Activated CD8-positive, alpha-beta memory T cell treated with anti-CD3 and anti-CD28 coated beads for 48 hours (primary cell): ENCODE results near the gene TUBB1.
"Not testable (repeated sequence)": the region's sequence is repeated elsewhere in the genome, so short reads cannot be mapped to it uniquely, and the experiment has no call there.

Experiments
- DNase-seq, 3 experiments: peaks; one replicate each; pipeline ENCODE4 v3.0.0-alpha.2; 2020; ENCODE audit warnings: low read depth in 2 of 3, low spot score in 2 of 3

Gene TUBB1

DNA sequence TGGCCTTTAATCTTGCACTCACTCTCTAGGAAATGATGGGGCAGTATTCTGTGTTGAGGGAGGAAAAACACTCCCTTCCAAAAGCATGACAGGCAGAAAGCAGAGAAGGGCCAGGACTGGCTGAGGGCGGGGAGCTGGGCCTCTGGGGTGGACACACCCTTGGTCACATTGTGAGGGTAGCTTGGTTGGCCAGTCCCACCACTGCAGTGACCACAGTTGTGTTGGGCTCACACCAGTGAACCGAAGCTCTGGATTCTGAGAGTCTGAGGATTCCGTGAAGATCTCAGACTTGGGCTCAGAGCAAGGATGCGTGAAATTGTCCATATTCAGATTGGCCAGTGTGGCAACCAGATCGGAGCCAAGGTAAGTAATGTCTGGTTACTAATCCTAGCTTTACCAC is at the start of gene TUBB1:
TUBB1 (plus strand) TSS at position 213 of the 400 bp plus-strand sequence; CDS start at position 307, 94 bp downstream.
- no peak for DNase-seq

- DNase-seq = no peak
Observed at GRCh38 chr20:58969439-58969838, 49.8 kb upstream of the TUBB1 start.

GRCh38 chr20:58970146-58970545 is 49.1 kb upstream of the TUBB1 start:
- no peak for DNase-seq

DNA sequence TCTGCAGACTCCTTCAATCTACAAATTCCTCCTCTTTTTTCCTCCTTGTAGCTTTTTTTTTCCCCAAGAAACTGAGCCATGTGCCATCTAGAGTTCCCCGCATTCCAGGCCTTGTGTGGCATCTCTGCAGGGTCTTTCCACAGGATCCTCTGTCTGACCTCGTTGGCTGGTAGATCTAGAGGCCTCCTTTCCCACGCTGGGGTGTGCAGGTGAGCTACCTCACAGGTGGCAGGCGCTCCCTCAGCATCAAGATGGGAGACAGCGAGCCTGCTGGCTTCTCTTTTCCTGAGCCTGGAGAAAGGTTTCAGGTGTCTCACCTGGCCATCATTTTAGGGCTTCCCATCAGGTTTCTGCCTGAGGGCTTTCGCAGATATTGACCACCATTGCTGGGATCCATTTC is 47.8 kb upstream of the TUBB1 start:
- no peak for DNase-seq

DNA sequence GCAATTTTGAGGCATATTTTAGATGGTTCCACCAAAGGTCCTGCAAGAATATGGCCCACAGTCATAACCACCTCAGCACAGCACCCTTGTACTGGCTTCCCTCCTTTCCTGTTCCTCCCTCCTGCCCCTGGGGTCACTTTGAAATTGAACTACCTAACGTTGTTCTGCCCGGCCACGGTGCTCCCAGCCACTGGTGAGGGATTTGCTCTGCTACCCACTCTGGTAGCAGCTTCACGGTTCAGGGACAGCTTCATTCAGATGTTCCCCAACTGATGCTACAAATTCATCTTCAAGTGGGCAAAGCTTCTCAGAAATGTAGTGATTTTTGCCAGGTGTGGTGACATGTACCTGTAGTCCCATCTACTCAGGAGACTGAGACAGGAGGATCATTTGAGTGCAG is 46.0 kb upstream of the TUBB1 start:
- no peak for DNase-seq

DNA sequence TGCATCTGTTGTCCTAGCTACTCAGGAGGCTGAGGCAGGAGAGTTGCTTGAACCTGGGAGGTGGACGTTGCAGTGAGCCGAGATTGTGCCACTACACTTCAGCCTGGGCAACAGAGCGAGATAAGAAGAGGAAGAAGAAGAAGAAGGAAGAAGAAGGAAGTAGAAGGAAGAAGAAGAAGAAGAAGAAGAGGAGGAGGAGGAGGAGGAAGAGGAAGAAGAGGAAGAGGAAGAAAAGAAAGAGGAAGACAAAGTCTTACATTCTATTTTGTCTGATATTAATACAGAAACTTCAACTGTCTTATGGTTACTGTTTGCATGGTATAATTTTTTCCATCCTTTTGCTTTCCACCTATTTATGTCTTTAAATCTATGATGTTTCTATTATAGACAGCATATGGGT is 45.4 kb upstream of the TUBB1 start:
- DNase-seq = no peak

- DNase-seq = no peak
Observed at GRCh38 chr20:58975353-58975752, 43.9 kb upstream of the TUBB1 start.

- no peak for DNase-seq
Observed at GRCh38 chr20:58976061-58976730, 43.0 kb upstream of the TUBB1 start.

- no peak for DNase-seq
Observed at GRCh38 chr20:58978351-58979190, 40.7 kb upstream of the TUBB1 start.

DNA sequence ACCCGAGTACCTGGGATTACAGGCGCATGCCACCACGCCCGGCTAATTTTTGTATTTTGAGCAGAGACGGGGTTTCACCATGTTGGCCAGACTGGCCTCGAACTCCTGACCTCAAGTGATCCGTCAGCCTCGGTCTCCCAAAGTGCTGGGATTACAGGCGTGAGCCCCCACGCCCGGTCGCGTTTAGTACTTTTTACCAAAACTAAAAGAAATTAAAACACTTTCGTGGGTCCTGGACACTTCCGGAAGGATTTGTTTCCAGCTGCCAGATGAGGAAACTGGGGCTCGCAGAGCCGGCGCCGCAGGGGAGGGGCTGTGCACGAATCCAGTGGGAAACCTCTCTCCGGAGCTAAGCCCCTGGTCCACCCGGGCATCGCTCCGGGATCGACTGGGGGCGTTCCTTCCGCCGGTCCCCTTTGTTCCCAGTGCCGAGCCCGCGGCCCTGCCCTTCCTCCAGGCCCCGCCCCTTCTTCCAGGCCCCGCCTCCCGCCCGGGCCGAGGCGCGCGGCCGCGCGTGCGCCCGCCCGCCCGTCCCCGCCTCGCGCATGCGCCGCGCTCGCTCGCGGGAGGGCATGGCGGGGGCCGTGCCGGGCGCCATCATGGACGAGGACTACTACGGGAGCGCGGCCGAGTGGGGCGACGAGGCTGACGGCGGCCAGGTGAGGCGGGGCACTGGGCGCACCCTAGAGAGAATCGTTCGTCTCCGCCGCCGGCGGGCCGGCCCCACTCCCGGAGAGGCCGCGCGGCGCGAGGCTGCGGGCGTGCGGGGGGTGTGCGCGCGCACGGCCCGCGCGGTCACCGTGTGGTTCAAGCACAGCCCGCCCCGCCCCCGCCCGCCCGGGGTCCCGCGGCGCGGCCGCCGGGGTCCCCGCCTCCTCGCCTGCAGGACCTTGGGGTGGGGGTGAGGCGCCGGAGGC is 38.3 kb upstream of the TUBB1 start, which contains the start of gene NELFCD:
NELFCD (plus strand) TSS at position 546 of the 917 bp plus-strand sequence; CDS start at position 600, 54 bp downstream.
- DNase-seq = peak; percentile 76 to 85 (median 80)

DNA sequence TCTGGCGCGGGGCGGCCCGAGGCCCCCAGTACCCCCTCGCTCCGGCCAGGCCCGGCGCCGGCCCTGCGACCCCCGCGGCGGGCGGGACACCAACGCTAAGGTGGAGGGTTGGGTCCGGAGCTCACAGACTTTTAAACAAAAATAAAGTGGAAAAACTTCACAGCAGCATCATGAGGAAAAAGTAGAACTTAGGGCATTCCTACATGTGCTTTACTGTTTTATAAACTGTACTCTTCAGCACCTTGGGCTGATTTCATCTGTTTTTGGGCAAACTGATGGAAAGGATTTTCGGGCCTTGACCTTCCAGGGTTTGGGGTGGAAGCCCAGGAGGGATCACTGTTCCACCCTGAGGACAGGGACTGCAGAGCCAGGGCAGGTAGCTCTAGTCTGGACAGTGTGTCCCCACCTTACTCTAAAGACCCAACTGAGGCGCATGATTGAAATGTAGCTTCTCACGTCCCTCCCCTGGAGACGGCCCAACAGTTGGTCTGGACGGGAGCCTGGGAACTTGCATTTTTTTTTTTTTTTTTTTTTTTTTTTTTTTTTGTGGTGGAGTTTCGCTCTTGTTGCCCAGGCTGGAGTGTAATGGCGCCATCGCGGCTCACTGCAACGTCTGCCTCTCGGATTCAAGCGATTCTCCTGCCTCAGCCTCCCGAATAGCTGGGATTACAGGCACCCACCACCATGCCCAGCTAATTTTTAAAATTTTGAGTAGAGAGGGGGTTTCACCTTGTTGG is 37.4 kb upstream of the TUBB1 start:
- no peak for DNase-seq

GRCh38 chr20:58982406-58983114 is 36.7 kb upstream of the TUBB1 start:
- DNase-seq = no peak

- DNase-seq = not testable (repeated sequence)
Observed at GRCh38 chr20:58983115-58983468, 36.1 kb upstream of the TUBB1 start.

- DNase-seq = no peak
Observed at GRCh38 chr20:58984691-58985090, 34.5 kb upstream of the TUBB1 start.

GRCh38 chr20:58985656-58986055 is 33.6 kb upstream of the TUBB1 start:
- no peak for DNase-seq

GRCh38 chr20:58986286-58986967 is 32.8 kb upstream of the TUBB1 start:
- DNase-seq = no peak

DNA sequence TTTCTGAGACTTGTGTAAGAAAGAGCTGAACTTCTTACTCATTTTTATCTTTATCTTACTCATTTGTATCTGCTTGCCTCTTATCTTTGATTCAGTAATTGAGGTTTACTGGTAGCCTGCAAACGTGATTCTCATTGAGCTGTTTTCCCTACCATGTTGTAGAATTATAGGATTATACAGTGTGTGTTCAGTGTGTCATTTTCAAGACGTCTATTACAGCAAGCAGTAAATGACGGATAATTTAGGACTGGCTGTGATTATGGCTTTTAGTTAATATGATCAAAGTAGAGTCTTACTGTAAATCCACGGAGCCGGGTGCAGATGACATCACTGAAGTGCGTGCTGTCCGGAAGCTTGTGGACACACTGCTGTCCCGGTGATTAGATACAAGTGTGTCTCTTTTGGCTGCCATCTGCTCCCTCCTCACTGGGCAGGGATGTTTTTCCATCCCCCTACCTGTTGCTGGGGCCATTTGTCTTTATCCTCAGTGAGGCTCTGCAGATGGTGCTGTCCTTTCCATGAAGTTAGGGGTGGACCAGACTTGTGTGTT is 32.2 kb upstream of the TUBB1 start:
- no peak for DNase-seq

DNA sequence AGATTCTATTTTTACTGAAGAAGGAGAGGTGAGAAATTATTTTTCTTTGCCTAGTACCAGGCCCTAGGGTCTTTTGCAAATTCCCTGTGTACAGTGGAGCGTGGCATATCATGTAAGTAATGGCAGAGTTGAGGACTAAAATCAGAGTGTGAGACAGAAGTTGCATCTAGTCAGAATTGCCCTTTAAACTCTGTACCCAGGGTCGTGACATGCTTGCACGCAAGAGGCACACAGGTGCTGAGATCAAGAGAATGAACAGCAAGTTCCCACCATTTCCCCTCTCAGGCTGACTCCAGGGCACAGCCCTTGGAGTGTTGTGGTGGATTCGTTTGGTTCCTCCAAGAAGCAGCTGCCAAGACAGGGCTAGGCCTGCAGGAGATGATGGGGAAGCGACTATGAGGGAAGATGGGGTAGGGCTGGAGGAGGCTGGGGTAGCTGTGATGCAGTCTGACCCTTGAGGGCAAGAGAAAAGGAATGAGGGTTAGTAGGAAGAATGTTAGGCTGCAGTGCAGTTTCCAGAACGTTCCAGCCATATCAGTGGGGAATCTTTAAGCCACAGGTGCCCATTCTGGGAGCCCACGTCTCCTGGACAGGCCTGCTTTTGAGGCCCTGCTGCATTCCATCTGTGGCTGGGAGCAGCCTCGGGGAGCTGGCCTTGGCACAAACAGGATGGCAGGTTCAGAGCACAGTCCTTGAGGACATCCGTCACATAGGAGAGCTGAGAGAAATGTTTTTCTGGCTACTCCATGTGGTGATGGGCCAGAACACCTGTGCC is 31.3 kb upstream of the TUBB1 start:
- DNase-seq = no peak

DNA sequence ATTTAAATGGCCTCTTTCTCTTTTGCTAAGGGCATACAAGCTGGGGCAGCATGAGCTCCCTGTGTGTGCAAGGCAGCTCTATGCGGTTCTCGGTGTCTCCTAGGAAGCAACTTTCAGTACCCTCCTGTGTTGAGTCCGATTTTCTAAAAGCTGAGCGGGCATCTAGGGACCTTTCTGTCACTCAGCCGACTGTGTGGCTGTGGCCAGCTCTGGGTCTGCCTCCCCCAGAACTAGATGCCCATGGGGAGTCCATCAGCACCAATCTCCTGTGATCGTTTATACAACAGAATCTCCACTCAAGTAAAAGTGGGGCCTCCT is 30.7 kb upstream of the TUBB1 start:
- no peak for DNase-seq
